Measurements from ENCODE around the gene ECM1.
A peak's percentile ranks its signal among the peaks of the same experiment; 100 is the strongest.

Gene ECM1

GRCh38 chr1:150507912-150508864 lies at the start of gene ECM1:
ECM1 (plus strand) TSS chr1:150508109; CDS start chr1:150508210, 101 bp downstream.
- DNase-seq: no peak

- DNase-seq: peak; percentile 75
Observed at GRCh38 chr1:150464422-150464826, 43.5 kb upstream of the ECM1 start.

GRCh38 chr1:150466964-150467363 lies 40.9 kb upstream of the ECM1 start:
- DNase-seq: no peak

- DNase-seq: no peak
Observed at GRCh38 chr1:150469291-150469690, 38.6 kb upstream of the ECM1 start.

GRCh38 chr1:150472601-150473200 lies 35.2 kb upstream of the ECM1 start:
- no peak for DNase-seq

- DNase-seq: no peak
Observed at GRCh38 chr1:150473659-150474058, 34.2 kb upstream of the ECM1 start.

GRCh38 chr1:150474869-150475268 lies 33.0 kb upstream of the ECM1 start:
- DNase-seq: no peak

GRCh38 chr1:150476754-150477153 lies 31.2 kb upstream of the ECM1 start:
- DNase-seq: no peak

- no peak for DNase-seq
Observed at GRCh38 chr1:150477320-150477719, 30.6 kb upstream of the ECM1 start.

GRCh38 chr1:150477733-150478132 lies 30.2 kb upstream of the ECM1 start:
- no peak for DNase-seq

- no peak for DNase-seq
Observed at GRCh38 chr1:150479370-150479769, 28.5 kb upstream of the ECM1 start.

- DNase-seq: no peak
Observed at GRCh38 chr1:150479927-150480352, 28.0 kb upstream of the ECM1 start.

- DNase-seq: no peak
Observed at GRCh38 chr1:150484431-150484830, 23.5 kb upstream of the ECM1 start.

GRCh38 chr1:150484861-150485260 lies 23.0 kb upstream of the ECM1 start:
- no peak for DNase-seq

GRCh38 chr1:150486966-150487762 lies 20.7 kb upstream of the ECM1 start, which contains the start of gene TARS2:
TARS2 (plus strand) TSS chr1:150487419; CDS start chr1:150487451, 32 bp downstream.
- peak; percentile 95 for DNase-seq

- no peak for DNase-seq
Observed at GRCh38 chr1:150487763-150488115, 20.2 kb upstream of the ECM1 start.

GRCh38 chr1:150493175-150493574 lies 14.7 kb upstream of the ECM1 start:
- DNase-seq: no peak

GRCh38 chr1:150498342-150498741 lies 9.6 kb upstream of the ECM1 start:
- DNase-seq: no peak

GRCh38 chr1:150505431-150505830 lies 2.5 kb upstream of the ECM1 start:
- DNase-seq: no peak

- no peak for DNase-seq
Observed at GRCh38 chr1:150508982-150509381, 1.1 kb downstream of the ECM1 start.

GRCh38 chr1:150511551-150511950 lies 3.6 kb downstream of the ECM1 start:
- DNase-seq: peak; percentile 39

- peak; percentile 35 for DNase-seq
Observed at GRCh38 chr1:150511985-150512660, 4.2 kb downstream of the ECM1 start.

GRCh38 chr1:150512846-150513245 lies 4.9 kb downstream of the ECM1 start:
- DNase-seq: peak; percentile 46

Measured in right forelimb (tissue), 1 donor.